Activated CD4-positive, CD25-positive, alpha-beta regulatory T cell treated with anti-CD3 and anti-CD28 coated beads, Interleukin-2, amount 50 U/mL, for 24 hours (primary cell): ENCODE data around the gene SEC14L3.

Experiments
- ATAC-seq, 2 donors: fragments of 150-1000 bp; cut with Tn5 transposase; one replicate each; pipeline ENCODE4 v1.10.0; 2021; ENCODE audit warnings: mild to moderate bottlenecking in 1 of 2, moderate library complexity in 1 of 2

SEC14L3 gene

DNA sequence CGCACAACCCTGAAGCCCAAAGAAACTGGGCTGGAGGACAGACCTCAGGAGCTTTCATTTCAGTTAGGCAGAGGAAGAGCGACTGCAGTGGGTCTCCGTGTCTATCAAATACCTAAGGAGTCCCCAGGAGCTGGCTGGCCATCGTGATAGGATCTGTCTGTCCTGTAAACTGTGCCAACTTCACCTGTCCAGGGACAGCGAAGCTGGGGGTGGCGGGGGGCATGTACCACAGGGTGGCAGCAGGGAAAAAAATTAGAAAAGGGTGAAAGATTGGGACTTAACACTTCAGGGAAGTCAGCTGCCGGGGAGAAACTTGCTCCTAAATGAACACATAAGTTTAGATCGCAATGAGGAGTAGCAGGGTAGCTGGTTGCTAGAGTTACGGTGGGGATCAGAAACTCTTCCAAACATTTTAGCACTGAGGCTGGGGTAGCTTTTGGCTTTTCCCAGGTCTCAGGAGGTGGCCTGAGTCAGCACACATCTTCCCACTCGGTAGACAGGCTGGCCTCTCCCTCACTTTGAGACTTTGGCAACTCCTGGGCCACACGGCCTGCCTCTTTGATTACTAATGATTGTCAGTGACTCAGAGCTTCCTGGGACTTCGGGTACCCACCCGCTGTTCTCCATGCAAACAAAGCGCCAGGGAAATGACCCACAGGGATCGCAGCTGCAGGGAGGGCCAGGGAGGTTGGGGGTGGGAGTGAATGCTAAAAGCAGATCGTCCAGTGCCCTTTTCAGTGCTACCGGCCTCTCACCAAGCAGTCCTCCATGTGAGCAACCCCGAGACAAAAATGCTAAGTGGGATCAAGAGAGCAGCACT lies 49.1 kb downstream of the SEC14L3 start:
- ATAC-seq: no peak

- ATAC-seq: no peak
Measured at GRCh38 chr22:30421695-30422480, 49.9 kb downstream of the SEC14L3 start.

DNA sequence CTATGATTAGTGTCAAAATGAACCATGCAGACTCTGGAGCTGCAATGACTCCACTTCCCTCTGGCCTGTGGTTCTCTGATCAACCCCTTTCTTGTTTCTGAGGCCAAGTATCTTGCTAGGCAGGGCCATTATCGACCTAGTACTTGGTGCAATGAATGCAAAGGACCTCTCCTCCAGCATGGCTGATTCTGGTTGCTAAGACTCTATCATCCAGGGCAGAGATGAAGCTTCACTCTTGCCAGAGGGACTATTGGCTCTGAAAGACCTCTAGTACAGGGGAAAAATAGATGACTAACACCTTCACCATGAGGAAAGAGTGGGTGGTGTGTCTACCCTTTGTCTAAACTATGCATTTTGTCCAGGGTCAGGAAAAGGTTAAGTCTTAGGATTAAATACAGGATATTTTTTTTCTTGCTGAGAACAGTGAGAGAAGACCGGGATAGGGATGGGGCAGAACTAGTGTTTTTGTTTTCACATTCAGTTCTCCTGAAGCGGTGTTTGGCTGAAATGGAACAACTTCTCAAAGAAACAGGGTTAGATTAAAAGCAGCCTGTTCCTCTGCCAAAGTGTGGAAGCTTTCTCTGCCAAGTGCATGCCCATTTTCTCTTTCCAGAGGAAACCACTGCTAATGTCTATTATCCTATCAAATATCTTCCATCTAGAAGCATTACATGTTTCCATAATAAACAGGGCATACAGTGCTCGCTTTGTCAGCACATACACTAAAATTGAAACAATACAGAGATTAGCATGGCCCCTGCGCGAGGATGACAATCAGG lies 51.3 kb downstream of the SEC14L3 start:
- no peak for ATAC-seq

DNA sequence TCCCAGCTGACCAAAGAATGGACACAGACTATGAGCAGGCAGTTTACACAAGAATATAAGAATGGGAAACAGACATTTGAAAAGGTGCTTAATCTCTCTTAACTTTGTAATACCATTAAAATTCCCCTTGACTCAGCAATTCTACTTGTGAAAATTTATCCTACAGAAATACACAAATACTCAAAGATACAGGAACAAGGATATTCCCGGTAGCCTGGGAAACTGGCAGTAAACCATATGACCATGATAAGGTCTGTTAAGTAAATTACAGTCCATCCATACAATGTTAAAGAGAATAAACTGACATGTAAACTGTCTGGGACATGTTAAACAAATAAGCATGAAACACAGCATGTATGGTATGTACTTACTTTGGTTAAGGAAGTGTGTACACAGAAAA lies 55.0 kb downstream of the SEC14L3 start:
- no peak for ATAC-seq

DNA sequence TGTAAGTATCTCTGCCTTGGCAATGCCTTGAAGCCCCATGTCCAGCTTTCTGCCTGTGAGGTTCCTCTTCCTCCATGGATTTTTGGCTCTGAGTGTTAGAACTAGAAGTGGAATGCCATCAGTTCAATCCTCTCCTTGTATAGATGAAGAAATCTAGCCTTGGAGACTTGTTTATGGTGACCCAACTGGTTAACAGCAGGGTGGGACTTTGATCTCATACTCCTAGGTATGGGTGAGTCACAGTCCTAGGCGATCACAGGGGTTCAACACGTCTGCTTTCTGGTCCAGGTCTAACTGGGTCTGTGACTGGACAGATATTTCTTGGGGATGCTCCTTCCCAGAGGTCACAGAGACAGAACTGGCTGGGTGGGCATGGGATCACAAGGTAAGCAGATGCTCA lies 55.4 kb downstream of the SEC14L3 start:
- no peak for ATAC-seq

DNA sequence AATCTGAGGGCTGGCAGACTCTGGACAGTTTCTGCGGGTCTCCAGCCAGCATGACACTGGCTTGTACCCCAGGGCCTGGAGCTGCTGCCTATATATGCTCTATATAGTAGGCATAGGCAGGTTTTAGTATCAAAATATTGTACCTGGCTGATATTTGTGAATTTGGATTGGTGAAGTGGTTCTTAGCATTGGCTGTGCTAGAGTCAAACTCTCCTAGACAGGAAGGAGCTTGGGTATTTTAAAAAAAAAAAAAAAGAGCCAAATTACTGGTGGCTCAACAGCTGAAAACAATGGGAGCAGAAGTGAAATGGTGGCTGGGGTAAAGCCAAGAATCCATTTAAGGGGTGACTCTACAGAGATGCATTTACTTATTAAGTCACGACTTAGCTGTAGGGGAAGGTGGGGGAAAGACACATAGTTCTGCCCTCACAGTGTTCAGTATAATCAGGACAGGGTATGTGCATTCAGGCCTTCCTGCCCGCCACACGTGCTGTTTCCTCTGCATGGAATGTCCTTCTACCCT lies 57.2 kb downstream of the SEC14L3 start:
- no peak for ATAC-seq

- no peak for ATAC-seq
Measured at GRCh38 chr22:30413745-30414524, 57.9 kb downstream of the SEC14L3 start.

GRCh38 chr22:30413001-30413400 lies 58.8 kb downstream of the SEC14L3 start:
- no peak for ATAC-seq

- ATAC-seq: no peak
Measured at GRCh38 chr22:30411780-30412179, 60.0 kb downstream of the SEC14L3 start.
